HEK293 (cell line): Measurements from ENCODE around the gene HOXA4.

ENCODE experiments used
- GLI2 ChIP-seq: fragments of 450-650 bp; formaldehyde crosslinking; IDR thresholded peaks from 2 replicates; pipeline ENCODE4; 2017; ENCODE audit warnings: missing biosample characterization, missing genetic modification characterization, low read depth, borderline replicate concordance
- GLIS2 ChIP-seq: fragments of 450-650 bp; formaldehyde crosslinking; IDR thresholded peaks from 2 replicates; pipeline ENCODE4 v1.5.1; 2016; ENCODE audit warnings: missing biosample characterization, missing genetic modification characterization
- IKZF3 ChIP-seq: fragments of 450-650 bp; IDR thresholded peaks from 2 replicates; pipeline ENCODE4 v1.5.0; 2018; ENCODE audit warnings: missing biosample characterization, mild to moderate bottlenecking, missing genetic modification characterization, moderate library complexity
- MEIS1 ChIP-seq: sonication (generic); formaldehyde crosslinking; IDR thresholded peaks from 2 replicates; pipeline ENCODE4 v1.8.1; 2022; ENCODE audit warnings: missing genetic modification reagents, mild to moderate bottlenecking, borderline replicate concordance
- MZF1 ChIP-seq: fragments of 450-650 bp; formaldehyde crosslinking; IDR thresholded peaks from 2 replicates; pipeline ENCODE4 v1.5.1; 2017; ENCODE audit warnings: missing biosample characterization, missing genetic modification characterization, borderline replicate concordance
- WT1 ChIP-seq: fragments of 450-650 bp; formaldehyde crosslinking; IDR thresholded peaks from 2 replicates; pipeline ENCODE4 v1.5.1; 2016; ENCODE audit warnings: missing biosample characterization, missing genetic modification characterization
- ZBTB17 ChIP-seq: fragments of 450-650 bp; formaldehyde crosslinking; IDR thresholded peaks from 2 replicates; pipeline ENCODE4 v1.5.1; 2016; ENCODE audit warnings: missing biosample characterization, missing genetic modification characterization
- ZBTB44 ChIP-seq: fragments of 450-650 bp; IDR thresholded peaks from 2 replicates; pipeline ENCODE4 v1.5.1; 2018; ENCODE audit warnings: missing biosample characterization, mild to moderate bottlenecking, missing genetic modification characterization
- ZFP69B ChIP-seq: fragments of 450-650 bp; formaldehyde crosslinking; IDR thresholded peaks from 2 replicates; pipeline ENCODE4 v1.5.1; 2016; ENCODE audit warnings: missing biosample characterization, missing genetic modification characterization
- ZNF18 ChIP-seq: fragments of 450-650 bp; formaldehyde crosslinking; IDR thresholded peaks from 2 replicates; pipeline ENCODE4 v1.5.1; 2016; ENCODE audit warnings: missing biosample characterization, missing genetic modification characterization
- ZNF2 ChIP-seq: fragments of 450-650 bp; formaldehyde crosslinking; IDR thresholded peaks from 2 replicates; pipeline ENCODE4 v1.5.1; 2016; ENCODE audit warnings: missing biosample characterization, missing genetic modification characterization
- ZNF335 ChIP-seq: fragments of 450-650 bp; formaldehyde crosslinking; conservative IDR thresholded peaks from 2 replicates; pipeline ENCODE4 v1.5.1; 2016; ENCODE audit warnings: missing biosample characterization, missing genetic modification characterization
- ZNF341 ChIP-seq: fragments of 450-650 bp; formaldehyde crosslinking; IDR thresholded peaks from 2 replicates; pipeline ENCODE4; 2016; ENCODE audit warnings: low read depth, missing biosample characterization, missing genetic modification characterization
- ZNF366 ChIP-seq: fragments of 450-650 bp; formaldehyde crosslinking; conservative IDR thresholded peaks from 2 replicates; pipeline ENCODE4 v1.5.1; 2016; ENCODE audit warnings: missing biosample characterization, missing genetic modification characterization
- ZNF510 ChIP-seq: fragments of 450-650 bp; formaldehyde crosslinking; IDR thresholded peaks from 2 replicates; pipeline ENCODE4 v1.5.1; 2018; ENCODE audit warnings: mild to moderate bottlenecking, missing genetic modification characterization, missing biosample characterization; ENCODE audit not compliant: insufficient replicate concordance
- ZNF561 ChIP-seq: fragments of 450-650 bp; IDR thresholded peaks from 2 replicates; pipeline ENCODE4 v1.5.1; 2018; ENCODE audit warnings: missing biosample characterization, missing genetic modification characterization, borderline replicate concordance
- ZNF596 ChIP-seq: fragments of 450-650 bp; IDR thresholded peaks from 2 replicates; pipeline ENCODE4 v1.5.0; 2018; ENCODE audit warnings: missing biosample characterization, mild to moderate bottlenecking, missing genetic modification characterization, moderate library complexity
- ZSCAN16 ChIP-seq: fragments of 450-650 bp; formaldehyde crosslinking; IDR thresholded peaks from 2 replicates; pipeline ENCODE4 v1.5.1; 2016; ENCODE audit warnings: missing biosample characterization, missing genetic modification characterization
- ZSCAN30 ChIP-seq: fragments of 450-650 bp; IDR thresholded peaks from 2 replicates; pipeline ENCODE4 v1.5.1; 2018; ENCODE audit warnings: missing biosample characterization, mild to moderate bottlenecking, missing genetic modification characterization, moderate library complexity
- ZXDB ChIP-seq: fragments of 450-650 bp; formaldehyde crosslinking; IDR thresholded peaks from 2 replicates; pipeline ENCODE4 v1.5.1; 2016; ENCODE audit warnings: missing biosample characterization, missing genetic modification characterization
- TF ChIP-seq, protein P1 (sequence below): fragments of 450-650 bp; formaldehyde crosslinking; IDR thresholded peaks from 2 replicates; pipeline ENCODE4 v1.5.1; 2017; ENCODE audit warnings: missing biosample characterization, missing genetic modification characterization

The HOXA4 gene

DNA sequence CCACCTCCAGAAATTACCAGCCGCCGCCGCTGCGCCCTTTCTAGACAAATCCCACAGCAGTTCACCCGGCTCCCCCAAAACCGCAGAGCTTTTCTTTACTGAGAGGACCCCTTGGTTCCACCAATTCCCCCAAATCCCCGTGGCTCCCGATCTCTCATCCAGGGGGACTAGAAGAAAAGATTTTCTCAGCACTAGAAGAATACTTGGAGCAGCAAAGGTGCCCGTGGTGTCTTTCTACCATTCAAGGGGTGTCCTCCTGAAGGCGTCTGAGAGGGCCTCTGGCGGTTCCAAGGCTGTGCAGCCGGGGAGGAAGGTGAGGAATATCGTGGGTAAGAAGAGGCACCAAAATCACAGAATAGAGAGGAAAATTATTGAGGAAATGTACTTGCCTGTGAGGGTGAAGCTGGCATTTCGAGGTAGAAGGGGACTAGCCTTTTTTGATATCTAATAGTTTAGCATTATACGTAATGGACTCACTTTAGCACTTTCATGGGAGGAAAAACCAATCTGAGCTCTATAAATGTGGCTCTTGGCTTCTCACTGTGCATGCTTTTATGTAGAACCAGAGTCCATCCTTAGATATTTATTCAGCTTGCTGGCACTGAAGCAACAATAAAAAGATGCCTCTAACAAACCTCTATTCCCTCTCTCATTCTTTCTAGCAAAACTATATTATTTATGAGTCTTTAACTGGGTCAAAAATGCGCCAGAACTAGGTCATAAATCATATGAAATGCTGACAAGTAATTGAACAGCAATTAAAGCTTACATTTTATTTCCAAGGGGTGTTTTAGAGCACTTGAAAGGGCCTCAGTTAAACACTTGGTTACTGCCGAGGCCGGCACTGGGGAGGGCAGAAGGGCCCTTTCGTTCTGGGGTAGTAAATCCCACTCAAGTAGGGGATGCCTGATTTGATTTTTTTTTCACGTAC lies 14.3 kb downstream of the HOXA4 start (continued):
- TF ChIP-seq ZBTB44 (tag by site-specific recombination) (peak; percentile 57; the same call in 1 of the 2 replicates), ZFP69B (tag by site-specific recombination) (no peak), WT1 (tag by site-specific recombination) (peak; percentile 79), GLIS2 (tag by site-specific recombination) (no peak), ZNF341 (tag by site-specific recombination) (peak; percentile 38; the same call in 1 of the 2 replicates), ZNF335 (tag by site-specific recombination) (peak; percentile 59), ZNF561 (tag by site-specific recombination) (0 out of 2 replicates have a peak, but pooled peaks have one; percentile 62), ZNF18 (tag by site-specific recombination) (no peak), IKZF3 (tag by site-specific recombination) (peak; percentile 62), ZBTB17 (peak; percentile 73), ZNF596 (tag by site-specific recombination) (peak; percentile 65), ZSCAN16 (tag by site-specific recombination) (0 out of 2 replicates have a peak, but pooled peaks have one; percentile 62), ZNF366 (tag by site-specific recombination) (peak; percentile 72), MEIS1 (CRISPR knock-in tag) (0 out of 2 replicates have a peak, but pooled peaks have one; percentile 50), MZF1 (tag by site-specific recombination) (peak; percentile 30; the same call in 1 of the 2 replicates), ZSCAN30 (tag by site-specific recombination) (peak; percentile 99), ZNF510 (tag by site-specific recombination) (no peak), GLI2 (tag by site-specific recombination) (0 out of 2 replicates have a peak, but pooled peaks have one; percentile 44), ZXDB (tag by site-specific recombination) (peak; percentile 64), ZNF2 (no peak)
- TF ChIP-seq, protein P1, sequence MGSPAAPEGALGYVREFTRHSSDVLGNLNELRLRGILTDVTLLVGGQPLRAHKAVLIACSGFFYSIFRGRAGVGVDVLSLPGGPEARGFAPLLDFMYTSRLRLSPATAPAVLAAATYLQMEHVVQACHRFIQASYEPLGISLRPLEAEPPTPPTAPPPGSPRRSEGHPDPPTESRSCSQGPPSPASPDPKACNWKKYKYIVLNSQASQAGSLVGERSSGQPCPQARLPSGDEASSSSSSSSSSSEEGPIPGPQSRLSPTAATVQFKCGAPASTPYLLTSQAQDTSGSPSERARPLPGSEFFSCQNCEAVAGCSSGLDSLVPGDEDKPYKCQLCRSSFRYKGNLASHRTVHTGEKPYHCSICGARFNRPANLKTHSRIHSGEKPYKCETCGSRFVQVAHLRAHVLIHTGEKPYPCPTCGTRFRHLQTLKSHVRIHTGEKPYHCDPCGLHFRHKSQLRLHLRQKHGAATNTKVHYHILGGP (tag by site-specific recombination): peak; percentile 91
